GM21381 (cell line): ENCODE results near the gene GPSM1.

Experiments used
- ATAC-seq: cut with Tn5 transposase; IDR thresholded peaks from one replicate; pipeline ENCODE4 v1.9.1; 2021; ENCODE audit warnings: mild to moderate bottlenecking, moderate library complexity; ENCODE audit not compliant: unreplicated experiment

Gene GPSM1

GRCh38 chr9:136327304-136327974 is at the start of gene GPSM1:
GPSM1 (plus strand) TSS chr9:136327539; CDS start chr9:136327696, 157 bp downstream.
- no peak for ATAC-seq

GRCh38 chr9:136277746-136278145 is 49.6 kb upstream of the GPSM1 start:
- ATAC-seq, result no peak

- ATAC-seq, result no peak
These were observed 49.1 kb upstream of the GPSM1 start for GRCh38 chr9:136278221-136278620.

- ATAC-seq, result no peak
These were observed 48.4 kb upstream of the GPSM1 start for GRCh38 chr9:136278894-136279293.

- no peak for ATAC-seq
These were observed 47.9 kb upstream of the GPSM1 start for GRCh38 chr9:136279471-136279870.

GRCh38 chr9:136280535-136281315 is 46.6 kb upstream of the GPSM1 start:
- ATAC-seq, result no peak

GRCh38 chr9:136281421-136282271 is 45.7 kb upstream of the GPSM1 start:
- ATAC-seq, result no peak

GRCh38 chr9:136282272-136282861 is 45.0 kb upstream of the GPSM1 start:
- no peak for ATAC-seq

GRCh38 chr9:136283291-136284235 is 43.8 kb upstream of the GPSM1 start:
- ATAC-seq, result peak; percentile 58

GRCh38 chr9:136284311-136284710 is 43.0 kb upstream of the GPSM1 start:
- no peak for ATAC-seq

- no peak for ATAC-seq
These were observed 42.4 kb upstream of the GPSM1 start for GRCh38 chr9:136284951-136285350.

GRCh38 chr9:136285501-136286358 is 41.6 kb upstream of the GPSM1 start:
- ATAC-seq, result no peak

- ATAC-seq, result no peak
These were observed 40.9 kb upstream of the GPSM1 start for GRCh38 chr9:136286359-136286986.

GRCh38 chr9:136286987-136287379 is 40.4 kb upstream of the GPSM1 start:
- no peak for ATAC-seq

GRCh38 chr9:136287960-136288753 is 39.2 kb upstream of the GPSM1 start:
- no peak for ATAC-seq

- ATAC-seq, result no peak
These were observed 37.5 kb upstream of the GPSM1 start for GRCh38 chr9:136289651-136290507.

- ATAC-seq, result no peak
These were observed 36.8 kb upstream of the GPSM1 start for GRCh38 chr9:136290508-136291000.
